Measurements from ENCODE around the gene TADA1.
A peak's percentile ranks its signal among the peaks of the same experiment; 100 is the strongest.
"Not testable (repeated sequence)": the region's sequence is repeated elsewhere in the genome, so short reads cannot be mapped to it uniquely, and the experiment has no call there.

Gene TADA1

DNA sequence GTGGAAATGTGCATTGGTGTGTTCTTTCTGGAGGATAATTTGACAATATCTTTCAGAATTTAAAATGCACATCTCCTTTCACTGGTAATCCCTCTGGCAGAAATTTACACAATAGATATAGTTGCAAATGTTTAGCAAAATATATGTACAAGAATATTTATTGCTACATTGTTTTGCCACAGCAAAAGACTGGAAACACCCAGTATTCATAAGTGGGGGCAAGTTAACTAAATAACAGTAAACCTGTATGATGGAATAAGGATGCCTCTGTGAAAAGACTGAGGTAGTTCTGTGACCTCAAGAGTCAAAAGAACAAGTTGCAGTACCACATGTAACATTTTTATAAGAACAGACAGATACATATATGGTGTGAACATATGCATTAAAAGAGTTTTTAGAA, 13.7 kb upstream of the TADA1 start:
- H3K36me3 ChIP-seq (ENCODE audit: insufficient read depth, low read length): no peaks in the 10 kb centered on the region
- H3K4me1 ChIP-seq (ENCODE audit: insufficient read depth, low read length): no peaks in the 10 kb centered on the region
- peaks cover 8% of the 10 kb centered on the region for H3K27me3 ChIP-seq (ENCODE audit: insufficient read depth, low read length)
- H3K9me3 ChIP-seq (ENCODE audit: insufficient read depth, low read depth, low read length): no peaks in the 10 kb centered on the region
- no peak overlapping the region for H3K4me3 ChIP-seq (ENCODE audit: low read length)
- no peak overlapping the region for H3K27ac ChIP-seq (ENCODE audit: low read depth, low read length)
- H3K9ac ChIP-seq (ENCODE audit: low read depth, low read length): no peak overlapping the region

DNA sequence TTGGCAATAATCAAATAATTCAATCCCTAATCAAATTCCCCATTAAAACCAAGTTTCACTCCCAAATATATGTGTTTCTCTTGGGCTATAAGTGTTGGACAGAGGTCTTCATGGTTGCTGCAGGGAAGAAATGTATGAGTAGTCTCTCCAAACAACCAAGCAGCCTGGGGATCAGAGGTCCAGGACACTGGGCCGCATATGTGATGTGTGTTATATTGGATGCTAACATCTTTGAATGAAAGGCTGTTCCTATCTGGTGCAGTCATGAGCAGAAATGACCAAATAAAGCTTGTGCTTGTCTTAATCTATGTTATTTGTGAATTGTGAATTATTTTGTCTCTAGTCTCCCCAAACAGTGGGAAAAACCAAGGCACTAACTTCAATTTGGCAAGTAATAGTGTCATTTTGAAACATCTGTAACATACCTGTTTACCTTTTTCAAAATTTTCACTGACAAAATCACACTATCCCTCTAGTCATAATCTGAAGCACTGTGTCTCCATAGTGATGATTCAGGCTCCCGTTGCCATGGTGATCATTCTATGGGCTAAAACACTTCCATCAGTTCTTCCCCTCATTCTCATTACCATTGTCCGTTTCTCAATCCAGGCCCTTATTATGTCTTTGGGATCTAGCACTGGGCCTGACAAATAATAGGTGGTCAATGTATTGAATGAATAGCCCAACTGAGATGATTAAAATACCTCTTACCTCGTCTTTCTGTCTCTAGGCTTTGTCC, 12.5 kb upstream of the TADA1 start:
- no peak overlapping the region for H3K27ac ChIP-seq (ENCODE audit: low read depth, low read length)
- H3K4me3 ChIP-seq (ENCODE audit: low read length): no peak overlapping the region
- no peaks in the 10 kb centered on the region for H3K9me3 ChIP-seq (ENCODE audit: insufficient read depth, low read depth, low read length)
- no peaks in the 10 kb centered on the region for H3K4me1 ChIP-seq (ENCODE audit: insufficient read depth, low read length)
- WGBS: 92% methylated on average over 3 of the region's 4 CpGs
- peaks cover 19% of the 10 kb centered on the region for H3K27me3 ChIP-seq (ENCODE audit: insufficient read depth, low read length)
- H3K36me3 ChIP-seq (ENCODE audit: insufficient read depth, low read length): no peaks in the 10 kb centered on the region
- no peak overlapping the region for H3K9ac ChIP-seq (ENCODE audit: low read depth, low read length)

DNA sequence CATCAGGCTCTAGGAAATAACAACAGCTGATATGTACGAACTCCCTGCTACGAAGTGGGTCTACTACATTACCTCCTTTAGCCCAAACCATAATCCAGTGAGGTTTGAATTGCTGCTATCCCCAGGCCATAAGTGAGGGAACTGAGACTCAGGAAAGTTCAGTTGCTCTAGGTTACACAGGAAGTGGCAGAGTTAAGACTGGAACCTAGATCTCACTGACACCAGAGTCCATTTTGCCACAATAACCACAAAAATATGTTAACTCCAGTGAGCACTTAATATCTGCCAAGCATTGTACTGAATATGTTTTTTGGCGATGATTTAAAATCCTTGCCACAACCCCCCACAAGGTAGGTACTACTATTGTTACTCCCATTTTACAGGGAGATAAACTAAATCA, 8.9 kb upstream of the TADA1 start:
- H3K36me3 ChIP-seq (ENCODE audit: insufficient read depth, low read length): no peaks in the 10 kb centered on the region
- H3K27me3 ChIP-seq (ENCODE audit: insufficient read depth, low read length): peaks cover 38% of the 10 kb centered on the region
- H3K9ac ChIP-seq (ENCODE audit: low read depth, low read length): no peak overlapping the region
- no peak overlapping the region for H3K4me3 ChIP-seq (ENCODE audit: low read length)
- no peak overlapping the region for H3K27ac ChIP-seq (ENCODE audit: low read depth, low read length)
- WGBS: 95% methylated on average over 2 of the region's 3 CpGs
- H3K9me3 ChIP-seq (ENCODE audit: insufficient read depth, low read depth, low read length): no peaks in the 10 kb centered on the region
- no peaks in the 10 kb centered on the region for H3K4me1 ChIP-seq (ENCODE audit: insufficient read depth, low read length)

DNA sequence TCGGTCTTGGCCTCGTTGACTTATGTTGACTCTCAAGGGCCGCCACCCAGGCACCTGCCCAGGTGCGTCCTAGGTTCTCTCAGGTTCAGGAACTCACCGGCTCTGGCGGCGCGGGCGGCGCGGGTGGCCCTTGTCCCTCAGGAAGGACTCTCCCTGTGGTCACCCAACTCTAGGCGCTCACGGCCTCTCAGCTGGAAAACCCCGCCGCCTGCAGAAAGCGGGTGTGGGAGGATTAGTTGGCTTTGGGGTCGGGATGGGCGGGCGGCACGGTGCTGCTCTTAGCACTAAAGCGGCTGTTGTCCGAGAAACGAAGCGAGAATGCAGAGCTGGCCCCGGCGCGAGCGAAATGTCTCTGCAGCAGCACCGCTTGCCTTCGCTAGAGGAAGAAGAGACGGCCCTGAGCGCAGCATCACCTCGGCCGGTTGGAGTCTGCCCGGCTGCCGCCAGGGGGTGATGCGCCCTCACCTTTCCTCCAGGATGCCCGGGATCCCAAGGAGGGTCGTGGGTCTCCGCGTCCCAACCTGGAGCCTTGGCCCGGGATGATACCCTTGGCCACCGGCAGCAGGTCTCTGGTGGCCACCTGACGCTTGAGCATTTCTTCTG, 8.1 kb upstream of the TADA1 start:
- Histone ChIP-seq H3K9ac (ENCODE audit: low read depth, low read length) (peak overlapping the region; percentile 52), H3K9me3 (ENCODE audit: insufficient read depth, low read depth, low read length) (no peaks in the 10 kb centered on the region), H3K27me3 (ENCODE audit: insufficient read depth, low read length) (peaks cover 38% of the 10 kb centered on the region), H3K36me3 (ENCODE audit: insufficient read depth, low read length) (no peaks in the 10 kb centered on the region), H3K27ac (ENCODE audit: low read depth, low read length) (no peak overlapping the region), H3K4me1 (ENCODE audit: insufficient read depth, low read length) (no peaks in the 10 kb centered on the region), H3K4me3 (ENCODE audit: low read length) (peak overlapping the region; percentile 44)
- WGBS: 26% methylated on average over 44 of the region's 44 CpGs

DNA sequence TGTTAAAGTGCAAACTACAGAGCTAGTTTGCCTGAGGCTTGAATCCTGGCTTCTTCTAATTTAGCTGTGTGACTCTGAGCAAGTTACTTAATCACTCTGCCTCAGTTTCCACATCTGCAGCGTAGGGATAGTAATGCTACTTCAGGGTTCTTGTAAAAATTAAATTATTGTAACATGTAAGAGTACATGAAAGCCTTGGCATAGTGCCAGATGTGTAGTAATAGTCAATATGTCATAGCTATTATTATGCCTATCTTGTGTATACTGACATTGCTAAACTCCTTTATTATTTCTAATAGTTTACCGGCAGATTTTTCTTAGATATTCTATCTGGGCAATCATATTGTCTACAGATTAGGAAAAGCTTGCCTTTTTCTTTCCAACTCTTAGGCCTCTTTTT, 6.8 kb upstream of the TADA1 start:
- peaks cover 38% of the 10 kb centered on the region for H3K27me3 ChIP-seq (ENCODE audit: insufficient read depth, low read length)
- no peaks in the 10 kb centered on the region for H3K9me3 ChIP-seq (ENCODE audit: insufficient read depth, low read depth, low read length)
- no peak overlapping the region for H3K9ac ChIP-seq (ENCODE audit: low read depth, low read length)
- H3K27ac ChIP-seq (ENCODE audit: low read depth, low read length): no peak overlapping the region
- WGBS: 83% methylated on average over 1 of the region's 2 CpGs
- H3K4me3 ChIP-seq (ENCODE audit: low read length): no peak overlapping the region
- no peaks in the 10 kb centered on the region for H3K36me3 ChIP-seq (ENCODE audit: insufficient read depth, low read length)
- no peaks in the 10 kb centered on the region for H3K4me1 ChIP-seq (ENCODE audit: insufficient read depth, low read length)

DNA sequence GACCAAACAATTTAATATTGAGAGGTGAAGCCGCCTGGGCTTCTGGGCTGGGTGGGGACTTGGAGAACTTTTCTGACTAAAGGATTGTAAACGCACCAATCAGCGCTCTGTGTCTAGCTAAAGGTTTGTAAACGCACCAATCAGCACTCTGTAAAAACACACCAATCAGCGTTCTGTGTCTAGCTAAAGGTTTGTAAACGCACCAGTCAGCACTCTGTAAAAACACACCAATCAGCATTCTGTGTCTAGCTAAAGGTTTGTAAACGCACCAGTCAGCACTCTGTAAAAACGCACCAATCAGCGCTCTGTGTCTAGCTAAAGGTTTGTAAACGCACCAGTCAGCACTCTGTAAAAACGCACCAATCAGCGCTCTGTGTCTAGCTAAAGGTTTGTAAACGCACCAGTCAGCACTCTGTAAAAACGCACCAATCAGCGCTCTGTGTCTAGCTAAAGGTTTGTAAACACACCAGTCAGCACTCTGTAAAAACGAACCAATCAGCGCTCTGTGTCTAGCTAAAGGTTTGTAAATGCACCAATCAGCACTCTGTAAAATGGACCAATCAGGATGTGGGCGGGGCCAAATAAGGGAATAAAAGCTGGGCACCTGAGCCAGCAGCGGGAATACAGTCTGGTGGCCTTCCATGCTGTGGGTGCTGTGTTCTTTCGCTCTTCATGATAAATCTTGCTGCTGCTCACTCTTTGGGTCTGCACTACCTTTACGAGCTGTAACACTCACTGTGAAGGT, 2.3 kb upstream of the TADA1 start:
- H3K4me1 ChIP-seq (ENCODE audit: insufficient read depth, low read length): peaks cover 11% of the 10 kb centered on the region
- peaks cover 16% of the 10 kb centered on the region for H3K27me3 ChIP-seq (ENCODE audit: insufficient read depth, low read length)
- not testable (repeated sequence) for H3K9ac ChIP-seq (ENCODE audit: low read depth, low read length); H3K27ac ChIP-seq (ENCODE audit: low read depth, low read length); H3K36me3 ChIP-seq (ENCODE audit: insufficient read depth, low read length); H3K4me3 ChIP-seq (ENCODE audit: low read length); H3K9me3 ChIP-seq (ENCODE audit: insufficient read depth, low read depth, low read length)
- WGBS: 97% methylated on average over 15 of the region's 21 CpGs

DNA sequence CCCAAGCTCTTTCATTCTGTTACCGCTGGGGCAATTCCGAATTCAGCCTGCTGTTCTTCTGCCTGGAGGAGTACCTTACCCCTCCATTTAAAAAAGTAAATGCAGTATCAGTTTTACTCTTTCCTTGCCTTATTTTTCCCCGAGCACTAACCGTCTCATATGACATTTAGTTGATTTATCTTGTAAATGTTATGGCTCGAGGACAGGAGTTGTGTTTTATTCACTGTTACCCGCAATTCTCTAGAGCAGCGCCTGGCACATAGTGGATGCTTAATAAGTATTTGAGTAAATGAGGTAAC, 425 bp upstream of the TADA1 start:
- Histone ChIP-seq H3K4me3 (ENCODE audit: low read length) (peak overlapping the region; percentile 79), H3K9me3 (ENCODE audit: insufficient read depth, low read depth, low read length) (no peaks in the 10 kb centered on the region), H3K36me3 (ENCODE audit: insufficient read depth, low read length) (0 out of 2 replicates have a peak, but pooled peaks cover 5% of the 10 kb centered on the region), H3K4me1 (ENCODE audit: insufficient read depth, low read length) (peaks cover 11% of the 10 kb centered on the region), H3K27me3 (ENCODE audit: insufficient read depth, low read length) (no peaks in the 10 kb centered on the region), H3K27ac (ENCODE audit: low read depth, low read length) (no peak overlapping the region), H3K9ac (ENCODE audit: low read depth, low read length) (no peak overlapping the region)
- 28% methylated on average over 7 of the region's 7 CpGs for WGBS

DNA sequence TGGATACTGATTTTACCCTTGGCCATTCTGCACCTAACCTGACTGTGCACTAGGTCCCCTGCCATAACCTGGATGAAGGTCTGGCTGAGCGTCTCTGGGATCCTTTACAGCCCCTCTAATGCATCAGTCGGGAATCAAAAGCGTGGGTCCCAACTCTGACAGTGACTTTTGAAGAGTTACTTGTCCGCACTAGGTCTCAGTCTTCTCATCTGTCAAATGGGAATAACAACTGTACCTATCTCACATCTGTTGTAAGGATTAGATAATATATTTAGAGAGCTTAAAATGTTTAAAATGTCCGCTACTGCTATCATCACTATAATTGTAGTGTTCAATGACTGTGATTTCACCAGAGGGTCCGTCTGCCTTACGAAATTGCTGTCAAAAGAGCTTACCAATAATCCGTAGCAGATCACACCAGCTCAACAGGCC, 746 bp downstream of the TADA1 start:
- peaks cover 8% of the 10 kb centered on the region; the same call in 1 of the 2 replicates for H3K36me3 ChIP-seq (ENCODE audit: insufficient read depth, low read length)
- peak overlapping the region; percentile 79 for H3K4me3 ChIP-seq (ENCODE audit: low read length)
- H3K27me3 ChIP-seq (ENCODE audit: insufficient read depth, low read length): no peaks in the 10 kb centered on the region
- H3K27ac ChIP-seq (ENCODE audit: low read depth, low read length): peak overlapping the region; percentile 93; the same call in 1 of the 2 replicates
- 29% methylated on average over 7 of the region's 8 CpGs for WGBS
- H3K9me3 ChIP-seq (ENCODE audit: insufficient read depth, low read depth, low read length): no peaks in the 10 kb centered on the region
- peaks cover 15% of the 10 kb centered on the region for H3K4me1 ChIP-seq (ENCODE audit: insufficient read depth, low read length)
- H3K9ac ChIP-seq (ENCODE audit: low read depth, low read length): peak overlapping the region; percentile 98

DNA sequence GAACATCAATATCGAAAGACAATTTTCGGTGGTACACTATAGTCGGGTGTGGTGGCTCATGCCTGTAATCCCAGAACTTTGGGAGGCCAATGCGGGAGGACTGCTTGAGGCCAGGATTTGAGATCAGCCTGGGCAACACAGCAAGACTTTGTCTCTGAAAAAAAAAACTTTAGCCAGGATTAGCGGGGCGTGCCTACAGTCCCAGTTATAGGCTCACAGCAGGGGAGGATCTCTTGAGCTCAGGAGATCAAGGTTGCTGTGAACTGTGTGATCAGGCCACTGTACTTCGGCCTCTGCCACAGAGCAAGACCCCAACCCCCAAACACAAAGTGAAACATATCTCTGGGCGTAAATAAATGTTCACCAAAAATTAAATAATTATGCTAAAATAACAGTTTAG, 1.6 kb downstream of the TADA1 start:
- 88% methylated on average over 7 of the region's 8 CpGs for WGBS
- Histone ChIP-seq H3K27ac (ENCODE audit: low read depth, low read length) (no peak overlapping the region), H3K27me3 (ENCODE audit: insufficient read depth, low read length) (no peaks in the 10 kb centered on the region), H3K36me3 (ENCODE audit: insufficient read depth, low read length) (peaks cover 9% of the 10 kb centered on the region; the same call in 1 of the 2 replicates), H3K4me1 (ENCODE audit: insufficient read depth, low read length) (peaks cover 15% of the 10 kb centered on the region), H3K4me3 (ENCODE audit: low read length) (peak overlapping the region; percentile 79), H3K9ac (ENCODE audit: low read depth, low read length) (no peak overlapping the region), H3K9me3 (ENCODE audit: insufficient read depth, low read depth, low read length) (no peaks in the 10 kb centered on the region)

DNA sequence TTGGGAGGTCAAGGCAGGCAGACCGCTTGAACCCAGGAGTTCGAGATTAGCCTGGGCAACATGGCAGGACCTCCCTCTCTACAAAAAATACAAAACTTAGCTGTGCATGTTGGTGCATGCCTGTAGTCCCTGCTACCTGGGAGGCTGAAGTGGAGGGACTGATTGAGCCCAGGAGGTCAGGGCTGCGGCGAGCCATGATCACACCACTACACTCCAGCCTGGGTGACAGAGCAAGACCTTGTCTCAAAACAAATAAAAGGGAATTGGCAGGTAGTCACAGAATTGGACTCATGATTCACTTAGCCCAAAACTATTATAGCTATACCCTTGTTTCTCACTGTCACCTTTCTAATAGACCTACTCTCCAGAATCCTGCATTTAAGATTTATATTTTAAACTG, 5.5 kb downstream of the TADA1 start:
- Histone ChIP-seq H3K9ac (ENCODE audit: low read depth, low read length) (no peak overlapping the region), H3K9me3 (ENCODE audit: insufficient read depth, low read depth, low read length) (no peaks in the 10 kb centered on the region), H3K36me3 (ENCODE audit: insufficient read depth, low read length) (peaks cover 45% of the 10 kb centered on the region), H3K27ac (ENCODE audit: low read depth, low read length) (no peak overlapping the region), H3K4me1 (ENCODE audit: insufficient read depth, low read length) (peaks cover 10% of the 10 kb centered on the region; the same call in 1 of the 2 replicates), H3K4me3 (ENCODE audit: low read length) (no peak overlapping the region), H3K27me3 (ENCODE audit: insufficient read depth, low read length) (no peaks in the 10 kb centered on the region)
- WGBS: 98% methylated on average over 4 of the region's 4 CpGs

DNA sequence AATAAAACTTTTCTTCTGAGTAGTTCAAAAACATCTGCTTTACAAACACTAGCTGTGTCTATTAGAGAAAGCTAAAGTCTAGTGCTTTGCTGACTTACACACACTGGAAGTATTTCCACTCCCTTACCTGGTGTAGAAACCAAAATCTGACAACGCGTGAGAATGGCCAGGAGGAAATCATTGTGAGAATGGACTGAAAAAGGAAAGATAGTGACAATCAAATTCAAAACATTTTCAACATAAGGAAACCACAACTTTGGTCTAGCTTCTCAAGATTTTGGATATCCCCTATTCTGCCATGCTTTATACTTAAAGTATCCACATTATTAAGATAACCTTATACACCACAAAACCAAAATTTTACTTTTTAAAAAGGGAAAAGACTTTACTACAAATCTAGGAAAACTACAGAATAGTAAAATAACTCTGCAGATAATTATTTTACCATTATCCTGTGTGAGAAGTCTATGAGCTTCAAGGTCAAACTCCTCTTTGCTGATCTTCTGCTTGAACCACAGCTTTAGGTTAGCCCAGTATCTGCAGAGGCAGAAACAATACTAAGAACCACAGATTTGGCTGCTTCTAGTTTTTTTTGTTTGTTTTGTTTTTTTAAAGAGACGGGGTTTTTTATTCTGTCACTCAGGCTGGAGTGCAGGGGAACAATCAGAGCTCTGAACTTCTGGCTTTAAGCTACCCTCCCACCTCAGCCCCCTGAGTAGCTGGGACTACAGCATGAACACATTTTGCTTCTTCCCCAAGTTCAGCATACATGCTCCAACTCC, 6.6 kb downstream of the TADA1 start:
- H3K27ac ChIP-seq (ENCODE audit: low read depth, low read length): no peak overlapping the region
- peaks cover 49% of the 10 kb centered on the region for H3K36me3 ChIP-seq (ENCODE audit: insufficient read depth, low read length)
- no peak overlapping the region for H3K4me3 ChIP-seq (ENCODE audit: low read length)
- peaks cover 5% of the 10 kb centered on the region; the same call in 1 of the 2 replicates for H3K4me1 ChIP-seq (ENCODE audit: insufficient read depth, low read length)
- H3K27me3 ChIP-seq (ENCODE audit: insufficient read depth, low read length): no peaks in the 10 kb centered on the region
- no peaks in the 10 kb centered on the region for H3K9me3 ChIP-seq (ENCODE audit: insufficient read depth, low read depth, low read length)
- 60% methylated on average over 1 of the region's 3 CpGs for WGBS
- no peak overlapping the region for H3K9ac ChIP-seq (ENCODE audit: low read depth, low read length)

Measured in HUES64 (cell line).